Measurements from ENCODE around the gene HYPK.

Gene HYPK

GRCh38 chr15:43800286-43801141 is at the start of gene HYPK:
Gene HYPK (plus strand): TSS chr15:43800599. CDS start chr15:43800623, 24 bp downstream.
- DNase-seq: peak; percentile 94

GRCh38 chr15:43751885-43752284 is 48.5 kb upstream of the HYPK start:
- DNase-seq: no peak

- no peak for DNase-seq
Measured at GRCh38 chr15:43762824-43763223, 37.6 kb upstream of the HYPK start.

GRCh38 chr15:43763819-43764446 is 36.5 kb upstream of the HYPK start:
- DNase-seq: no peak

GRCh38 chr15:43769584-43770228 is 30.7 kb upstream of the HYPK start:
- peak; percentile 78 for DNase-seq

GRCh38 chr15:43771816-43772215 is 28.6 kb upstream of the HYPK start:
- no peak for DNase-seq

GRCh38 chr15:43772624-43773023 is 27.8 kb upstream of the HYPK start:
- no peak for DNase-seq

GRCh38 chr15:43774062-43774461 is 26.3 kb upstream of the HYPK start:
- no peak for DNase-seq

- DNase-seq: no peak
Measured at GRCh38 chr15:43775411-43775965, 24.9 kb upstream of the HYPK start.

GRCh38 chr15:43776101-43776717 is 24.2 kb upstream of the HYPK start:
- DNase-seq: peak; percentile 39

GRCh38 chr15:43776718-43777266 is 23.6 kb upstream of the HYPK start, which contains the start of gene ELL3:
Gene ELL3 (minus strand): TSS chr15:43776966. CDS start chr15:43776901, 65 bp downstream.
- peak; percentile 83 for DNase-seq

- DNase-seq: peak; percentile 94
Measured at GRCh38 chr15:43777267-43777914, 23.0 kb upstream of the HYPK start.

- DNase-seq: no peak
Measured at GRCh38 chr15:43779016-43779415, 21.4 kb upstream of the HYPK start.

- DNase-seq: no peak
Measured at GRCh38 chr15:43789409-43789808, 11.0 kb upstream of the HYPK start.

GRCh38 chr15:43791993-43792760 is 8.2 kb upstream of the HYPK start, which contains the start of gene SERF2:
Gene SERF2 (plus strand): TSS chr15:43792320. CDS start chr15:43792377, 57 bp downstream.
- peak; percentile 100 for DNase-seq

- peak; percentile 41 for DNase-seq
Measured at GRCh38 chr15:43792761-43793476, 7.5 kb upstream of the HYPK start.

- DNase-seq: no peak
Measured at GRCh38 chr15:43793647-43794046, 6.8 kb upstream of the HYPK start.

GRCh38 chr15:43794269-43795037 is 5.9 kb upstream of the HYPK start:
- no peak for DNase-seq

- no peak for DNase-seq
Measured at GRCh38 chr15:43795197-43795596, 5.2 kb upstream of the HYPK start.

GRCh38 chr15:43795997-43796396 is 4.4 kb upstream of the HYPK start:
- DNase-seq: no peak

Measured in activated CD4-positive, alpha-beta T cell treated with anti-CD3 and anti-CD28 coated beads for 48 hours (primary cell).